GF-D8 (cell line): ENCODE measurements around the gene SHROOM4.

Experiments
- DNase-seq: peaks from one replicate; lab custom pipeline; 2025; lab: John Stamatoyannopoulos, UW

Gene SHROOM4

GRCh38 chrX:50813843-50814661 lies at the start of gene SHROOM4:
Gene SHROOM4, minus strand, starts transcription at chrX:50814194. Its CDS starts 176 bp downstream, at chrX:50814018.
- no peak for DNase-seq

GRCh38 chrX:50863471-50863870 lies 49.5 kb upstream of the SHROOM4 start:
- no peak for DNase-seq

GRCh38 chrX:50860518-50860917 lies 46.5 kb upstream of the SHROOM4 start:
- DNase-seq: no peak

GRCh38 chrX:50858548-50858947 lies 44.6 kb upstream of the SHROOM4 start:
- no peak for DNase-seq

- DNase-seq: no peak
Measured at GRCh38 chrX:50853399-50853798, 39.4 kb upstream of the SHROOM4 start.

- DNase-seq: no peak
Measured at GRCh38 chrX:50852524-50852923, 38.5 kb upstream of the SHROOM4 start.

- DNase-seq: no peak
Measured at GRCh38 chrX:50842221-50842620, 28.2 kb upstream of the SHROOM4 start.

GRCh38 chrX:50839730-50840129 lies 25.7 kb upstream of the SHROOM4 start:
- no peak for DNase-seq

GRCh38 chrX:50838820-50839600 lies 25.0 kb upstream of the SHROOM4 start:
- DNase-seq: no peak

- DNase-seq: no peak
Measured at GRCh38 chrX:50827996-50828395, 14.0 kb upstream of the SHROOM4 start.

- DNase-seq: no peak
Measured at GRCh38 chrX:50825825-50826224, 11.8 kb upstream of the SHROOM4 start.

- no peak for DNase-seq
Measured at GRCh38 chrX:50818986-50819385, 5.0 kb upstream of the SHROOM4 start.

- DNase-seq: no peak
Measured at GRCh38 chrX:50815120-50815519, 1.1 kb upstream of the SHROOM4 start.

GRCh38 chrX:50814701-50815100 lies 707 bp upstream of the SHROOM4 start:
- no peak for DNase-seq

GRCh38 chrX:50812995-50813842 lies 775 bp downstream of the SHROOM4 start:
- no peak for DNase-seq

- DNase-seq: no peak
Measured at GRCh38 chrX:50805276-50805675, 8.7 kb downstream of the SHROOM4 start.

- no peak for DNase-seq
Measured at GRCh38 chrX:50801135-50801534, 12.9 kb downstream of the SHROOM4 start.

GRCh38 chrX:50799531-50799961 lies 14.4 kb downstream of the SHROOM4 start:
- DNase-seq: no peak

- DNase-seq: no peak
Measured at GRCh38 chrX:50798783-50799182, 15.2 kb downstream of the SHROOM4 start.

- DNase-seq: no peak
Measured at GRCh38 chrX:50787099-50787498, 26.9 kb downstream of the SHROOM4 start.

- DNase-seq: no peak
Measured at GRCh38 chrX:50780144-50780543, 33.9 kb downstream of the SHROOM4 start.

GRCh38 chrX:50779694-50780093 lies 34.3 kb downstream of the SHROOM4 start:
- no peak for DNase-seq
